HG03342 (cell line): Measurements from ENCODE around the gene ABCA8.
"Not testable (repeated sequence)": the region's sequence is repeated elsewhere in the genome, so short reads cannot be mapped to it uniquely, and the experiment has no call there.

ENCODE experiments used
- ATAC-seq: cut with Tn5 transposase; IDR thresholded peaks from one replicate; pipeline ENCODE4 v1.9.1; 2021; ENCODE audit warnings: mild to moderate bottlenecking, moderate library complexity; ENCODE audit not compliant: unreplicated experiment

The ABCA8 gene

DNA sequence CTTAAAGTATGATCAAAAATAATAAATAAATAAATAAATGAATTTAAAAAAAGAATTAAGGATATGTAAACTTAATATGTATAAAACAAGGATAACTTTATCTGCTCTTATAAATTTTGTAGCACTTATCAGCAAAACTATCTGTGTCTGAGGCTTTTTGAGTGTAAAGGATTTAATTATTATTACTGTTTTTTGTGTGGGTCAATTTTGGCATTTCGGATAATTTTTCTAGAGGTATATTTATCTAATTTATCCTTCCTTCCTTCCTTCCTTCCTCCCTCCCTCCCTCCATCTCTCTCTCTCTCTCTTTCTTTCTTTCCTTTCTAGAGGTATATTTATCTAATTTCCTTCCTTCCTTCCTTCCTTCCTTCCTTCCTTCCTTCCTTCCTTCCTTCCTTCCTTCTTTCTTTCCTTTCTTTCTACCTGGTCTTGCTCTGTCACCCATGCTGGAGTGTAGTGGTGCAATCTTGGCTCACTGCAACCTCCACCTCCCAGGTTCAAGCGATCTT lies 120.8 kb downstream of the ABCA8 start:
- no peak for ATAC-seq

DNA sequence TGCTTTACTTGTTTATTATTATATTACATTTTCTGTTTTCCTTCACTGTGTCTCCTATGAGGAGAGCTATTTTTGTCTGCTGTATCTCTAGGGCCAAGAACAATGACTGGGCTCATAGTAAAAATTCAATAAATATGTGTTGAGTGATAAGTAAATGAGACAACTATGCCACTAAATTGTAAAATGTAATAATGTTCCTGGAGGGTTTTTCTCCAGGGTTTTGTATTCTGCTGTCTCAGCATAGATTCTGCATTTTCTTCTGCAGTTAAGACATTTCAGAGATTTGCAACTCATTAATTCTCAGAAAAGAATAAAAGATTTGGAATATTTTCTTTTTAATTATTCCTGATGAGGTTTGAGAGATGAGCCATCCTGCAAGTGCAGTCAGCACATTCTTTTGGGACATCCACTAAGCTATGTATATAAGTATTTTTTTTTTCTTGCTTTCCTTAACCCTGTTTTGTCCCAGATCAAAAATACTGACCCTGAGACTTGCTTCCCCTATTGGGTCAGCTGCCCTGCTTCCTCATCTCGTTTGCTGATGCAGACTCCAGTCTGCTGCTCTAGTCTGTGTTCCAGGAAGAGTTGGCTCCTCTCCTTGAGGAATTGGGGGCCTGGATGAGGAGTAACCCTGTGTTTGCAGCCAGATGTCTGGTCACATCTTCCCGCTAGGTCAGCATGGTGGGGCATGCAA lies 122.9 kb downstream of the ABCA8 start:
- ATAC-seq = no peak

DNA sequence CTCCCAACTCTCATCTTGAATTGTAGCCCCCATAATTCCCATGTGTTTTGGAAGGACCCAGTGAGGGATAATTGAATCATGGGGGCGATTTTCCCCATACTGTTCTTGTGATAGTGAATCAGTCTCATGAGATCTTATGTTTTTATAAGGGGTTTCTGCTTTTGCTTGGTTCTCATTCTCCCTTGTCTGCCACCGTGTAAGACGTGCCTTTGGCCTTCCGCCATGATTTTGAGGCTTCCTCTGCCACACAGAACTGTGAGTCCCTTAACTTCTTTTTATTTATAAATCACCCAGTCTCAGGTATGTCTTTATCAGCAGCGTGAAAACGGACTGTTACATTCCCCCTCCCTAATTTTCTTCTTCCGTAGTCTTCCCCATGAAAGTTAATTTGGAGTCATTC lies 124.0 kb downstream of the ABCA8 start:
- ATAC-seq = no peak

DNA sequence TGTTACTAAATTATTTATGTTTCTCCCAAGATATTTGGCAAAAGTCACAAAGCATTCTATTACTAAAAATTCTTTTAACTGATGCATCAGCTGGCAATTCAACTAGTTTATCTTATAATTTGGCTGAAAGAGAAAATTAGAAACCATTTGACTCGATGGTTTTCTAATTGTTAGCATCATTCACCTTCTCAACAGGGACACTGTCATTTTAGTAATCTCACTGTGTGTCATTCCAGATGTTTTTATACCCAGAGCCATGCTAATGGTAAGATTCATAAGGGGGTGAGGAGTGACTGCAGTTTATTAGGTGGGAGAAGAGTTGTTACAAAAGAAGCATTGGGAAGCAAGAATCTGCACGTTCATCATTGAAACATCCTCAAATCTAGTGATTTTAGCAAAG lies 124.9 kb downstream of the ABCA8 start:
- no peak for ATAC-seq

DNA sequence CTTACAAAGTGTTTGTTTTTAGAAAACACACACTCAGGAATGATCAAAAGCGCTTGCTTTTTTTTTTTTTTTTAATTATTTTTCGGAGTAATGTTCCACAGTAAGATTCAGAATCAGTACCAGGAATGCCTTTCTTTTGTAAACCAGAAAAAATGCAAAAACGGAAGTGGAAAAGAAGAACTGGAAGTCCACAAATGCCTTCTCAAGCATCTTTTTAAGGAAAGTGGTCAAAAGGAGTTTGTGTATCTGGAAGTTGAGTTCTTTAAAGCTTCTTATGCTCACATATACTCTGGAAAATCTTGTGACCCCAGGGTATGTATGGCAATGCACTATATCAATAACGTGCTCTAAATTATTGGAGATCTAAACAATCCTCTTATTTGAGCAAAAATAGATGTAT lies 126.0 kb downstream of the ABCA8 start:
- no peak for ATAC-seq

DNA sequence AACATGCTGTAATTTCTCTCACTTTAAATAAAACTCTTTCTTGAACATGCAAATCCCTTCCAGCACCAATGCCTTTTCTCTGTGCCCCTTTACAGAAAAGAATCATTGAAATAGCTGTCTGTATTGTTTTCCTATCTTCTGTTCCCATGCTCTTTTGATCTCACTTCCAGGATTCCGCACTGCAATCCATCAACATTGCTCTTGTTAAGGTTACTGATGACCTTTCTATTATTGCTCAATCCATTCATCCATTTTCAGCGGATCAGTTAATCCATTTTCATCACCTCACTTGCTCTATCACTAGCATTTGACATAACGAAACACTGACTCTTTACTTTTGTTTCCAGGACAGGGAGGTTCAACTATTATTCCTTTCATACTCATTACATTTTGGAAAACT lies 130.5 kb downstream of the ABCA8 start:
- no peak for ATAC-seq

DNA sequence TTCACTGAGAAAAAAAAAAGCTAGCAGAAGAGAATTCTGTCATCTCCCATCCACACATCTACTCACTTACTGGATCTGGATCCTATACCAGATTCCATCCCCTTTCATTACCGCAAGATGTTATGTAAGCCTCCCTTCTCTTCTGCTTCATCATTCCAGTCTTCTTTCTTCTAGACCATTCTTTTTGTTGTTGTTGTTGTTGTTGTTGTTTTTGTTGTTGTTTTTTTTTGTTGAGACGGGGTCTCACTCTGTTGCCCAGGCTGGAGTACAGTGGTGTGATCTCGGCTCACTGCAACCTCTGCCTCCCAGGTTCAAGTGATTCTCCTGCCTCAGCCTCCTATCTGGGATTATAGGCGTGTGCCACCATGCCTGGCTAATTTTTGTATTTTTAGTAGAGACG lies 131.0 kb downstream of the ABCA8 start:
- ATAC-seq = not testable (repeated sequence)

DNA sequence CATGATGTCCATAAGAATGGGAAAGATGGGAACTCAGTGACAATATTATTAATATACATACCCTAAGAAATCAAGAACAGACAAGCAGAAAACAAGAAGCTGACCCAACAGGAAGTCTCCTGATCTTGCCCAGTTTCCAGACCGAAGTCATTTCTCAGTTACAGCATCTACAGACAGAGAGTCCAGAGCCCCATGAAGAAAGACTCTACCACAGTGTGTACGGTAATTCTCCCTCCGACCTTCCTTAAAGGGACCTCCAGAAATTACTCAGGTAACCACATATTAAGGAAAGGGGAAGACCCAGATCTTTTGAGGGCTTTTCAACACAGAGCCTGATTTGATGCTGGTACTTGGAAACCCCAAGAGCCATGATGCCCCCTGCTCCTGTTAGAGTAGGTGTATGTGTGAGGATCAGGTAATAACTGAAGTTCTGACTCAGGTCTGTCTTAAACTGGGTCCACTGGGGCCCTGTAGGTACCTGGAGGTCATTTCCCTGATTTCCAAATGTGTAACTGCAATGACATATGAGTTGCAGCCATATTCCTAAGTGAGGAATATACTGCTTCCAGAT lies 132.4 kb downstream of the ABCA8 start:
- no peak for ATAC-seq

DNA sequence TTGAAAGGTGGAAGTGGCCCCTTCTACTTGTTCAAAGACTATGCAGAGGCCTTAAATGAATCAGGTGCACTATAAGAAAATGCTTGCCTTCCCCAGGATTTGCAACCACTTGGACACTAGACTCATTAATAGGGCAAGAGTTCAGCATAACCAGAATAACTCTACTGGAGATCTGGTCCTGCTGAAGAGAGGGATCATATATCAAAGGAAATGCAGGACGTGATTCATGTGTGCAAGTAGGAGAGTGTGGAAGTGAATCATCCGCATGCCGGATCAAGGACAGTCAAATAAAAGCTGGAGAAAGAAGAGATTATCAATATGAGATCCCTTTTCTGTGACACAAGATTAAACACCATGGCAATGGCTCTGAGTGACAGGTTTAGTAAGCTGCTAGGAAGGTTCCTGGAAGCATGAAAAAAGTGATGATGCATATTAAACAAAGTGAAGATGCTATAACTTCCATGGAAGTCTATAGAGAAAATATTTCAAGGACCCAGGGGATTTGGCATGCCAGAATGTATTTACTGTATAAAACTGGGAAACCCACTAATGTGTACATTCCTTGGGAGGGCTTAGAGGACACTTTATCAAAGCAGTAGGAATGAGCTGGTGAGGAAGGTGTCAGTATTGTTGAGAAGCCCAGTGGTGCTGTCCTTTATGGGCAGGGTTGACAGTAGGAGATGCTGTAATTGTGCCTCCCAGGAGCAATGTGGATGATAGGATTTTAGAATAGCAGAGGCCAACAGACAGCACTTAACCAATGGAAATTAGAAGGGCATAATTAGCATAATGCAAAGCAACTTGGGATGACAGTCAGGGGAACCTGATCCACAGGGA lies 133.1 kb downstream of the ABCA8 start:
- ATAC-seq = no peak

DNA sequence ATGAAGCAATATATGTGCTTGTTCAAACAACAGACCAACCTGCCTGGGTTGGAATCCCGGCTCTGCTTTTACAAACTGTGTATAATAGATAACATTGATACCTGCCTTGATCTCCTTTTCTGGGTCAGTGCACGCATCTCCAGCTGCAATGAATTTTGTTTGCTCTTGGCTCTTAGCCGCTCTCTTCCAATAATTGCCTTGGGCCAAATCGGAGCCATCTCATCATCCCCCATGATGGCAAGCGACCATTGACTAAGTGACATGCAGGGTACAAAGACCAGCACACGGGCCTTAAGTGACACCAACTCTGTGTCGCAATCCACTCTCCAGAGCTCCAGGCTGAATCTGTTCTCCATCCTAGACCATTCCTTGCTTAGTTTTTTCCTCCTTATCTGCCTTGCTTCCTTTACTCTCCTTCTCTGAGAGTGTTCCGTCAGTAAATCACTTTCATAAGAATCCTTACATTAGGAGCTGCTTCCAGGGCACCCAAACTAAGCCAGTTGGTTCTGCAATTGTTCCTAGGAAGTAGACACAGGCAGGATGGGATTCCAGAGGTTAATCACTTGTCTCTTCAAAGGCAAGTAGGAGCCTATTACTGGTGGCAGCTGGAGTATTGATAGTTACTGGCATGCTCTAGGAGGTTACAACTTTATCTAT lies 134.2 kb downstream of the ABCA8 start:
- ATAC-seq = no peak

DNA sequence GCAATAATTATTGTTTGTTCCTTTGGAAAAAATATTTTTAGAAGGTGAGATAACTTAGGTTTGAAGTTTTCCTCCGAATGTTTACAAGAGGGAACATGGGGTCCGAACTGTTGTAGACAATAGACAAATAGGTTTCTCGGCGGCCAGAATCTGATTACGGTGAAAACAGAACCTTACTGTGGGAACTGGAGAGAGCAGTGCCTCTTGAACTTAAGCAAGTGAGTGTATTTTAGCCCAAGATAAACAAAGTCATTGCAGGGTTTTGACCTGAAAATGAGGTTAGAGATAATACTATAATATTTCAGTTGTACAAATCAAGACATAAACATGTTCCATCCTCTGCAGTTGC lies 134.7 kb downstream of the ABCA8 start:
- no peak for ATAC-seq

DNA sequence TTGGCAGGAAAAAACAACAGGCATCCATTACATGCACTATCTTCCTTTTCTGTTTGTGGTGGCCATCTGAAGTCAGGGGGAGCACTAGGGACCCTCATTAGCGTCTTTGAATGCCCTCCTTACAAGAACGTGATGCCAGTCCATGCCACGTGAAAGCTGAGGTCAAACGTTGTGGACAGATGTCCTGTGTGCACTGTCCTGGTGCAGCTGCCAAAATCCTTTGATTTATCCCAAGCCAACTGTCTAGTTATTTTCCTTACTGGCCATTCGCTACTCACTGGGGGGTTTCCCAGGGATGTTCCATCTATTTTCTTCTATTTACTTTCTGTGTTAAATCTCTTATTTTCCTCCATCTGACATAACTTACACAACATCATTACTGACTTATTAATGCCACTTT lies 135.7 kb downstream of the ABCA8 start:
- ATAC-seq = no peak
